HEK293T (cell line): ENCODE data around the gene SPRR2B.

Source experiments
- ARNT ChIP-seq: fragments of 450-650 bp; IDR thresholded peaks from 2 replicates; pipeline ENCODE4 v1.6.1; 2017; ENCODE audit warnings: mild to moderate bottlenecking
- BHLHE40 ChIP-seq: fragments of 450-650 bp; IDR thresholded peaks from 2 replicates; pipeline ENCODE4 v1.6.1; 2016; ENCODE audit warnings: mild to moderate bottlenecking, moderate library complexity, borderline replicate concordance
- CTBP1 ChIP-seq: fragments of 450-650 bp; IDR thresholded peaks from 2 replicates; pipeline ENCODE4 v1.6.1; 2016; ENCODE audit warnings: borderline replicate concordance
- FOXA1 ChIP-seq: fragments of 450-650 bp; IDR thresholded peaks from 2 replicates; pipeline ENCODE4 v1.6.1; 2016; ENCODE audit warnings: mild to moderate bottlenecking
- FOXK2 ChIP-seq: fragments of 450-650 bp; IDR thresholded peaks from 2 replicates; pipeline ENCODE4 v1.6.1; 2016; ENCODE audit warnings: mild to moderate bottlenecking
- FOXM1 ChIP-seq: fragments of 450-650 bp; IDR thresholded peaks from 2 replicates; pipeline ENCODE4 v1.6.1; 2017; ENCODE audit warnings: mild to moderate bottlenecking, borderline replicate concordance
- L3MBTL2 ChIP-seq: fragments of 450-650 bp; conservative IDR thresholded peaks from 2 replicates; pipeline ENCODE4 v1.6.1; 2016; ENCODE audit warnings: mild to moderate bottlenecking
- LEF1 ChIP-seq: fragments of 450-650 bp; IDR thresholded peaks from 2 replicates; pipeline ENCODE4 v1.6.1; 2017; ENCODE audit warnings: mild to moderate bottlenecking, borderline replicate concordance
- SP1 ChIP-seq: fragments of 450-650 bp; IDR thresholded peaks from 2 replicates; pipeline ENCODE4 v1.6.1; 2017
- SUZ12 ChIP-seq: fragments of 450-650 bp; IDR thresholded peaks from 2 replicates; pipeline ENCODE4 v1.6.1; 2016; ENCODE audit warnings: mild to moderate bottlenecking
- TARDBP ChIP-seq: fragments of 450-650 bp; IDR thresholded peaks from 2 replicates; pipeline ENCODE4 v1.6.1; 2016
- ZNF384 ChIP-seq: fragments of 450-650 bp; IDR thresholded peaks from 2 replicates; pipeline ENCODE4 v1.6.1; 2016

DNA sequence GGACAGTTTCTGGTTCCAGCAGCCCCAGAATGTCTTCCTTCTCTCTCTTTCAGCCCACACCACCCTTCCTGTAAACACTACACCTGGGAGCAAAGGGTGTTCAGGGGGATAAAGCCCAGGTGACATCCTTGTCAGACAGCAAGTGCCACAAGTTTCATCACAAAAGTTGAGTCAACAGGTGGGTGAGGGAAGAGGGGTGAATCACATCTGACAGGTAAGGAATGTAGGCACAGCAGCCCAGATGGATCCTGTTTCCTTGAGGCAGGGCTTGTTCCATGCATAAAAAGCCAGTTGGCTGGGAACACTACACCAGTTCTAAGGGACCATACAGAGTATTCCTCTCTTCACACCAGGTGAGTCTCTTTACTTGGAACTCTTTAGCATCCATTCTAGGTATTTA is 40.5 kb downstream of the SPRR2B start, which contains the start of gene SPRR1B:
- TF ChIP-seq SP1 (no peak), L3MBTL2 (no peak), BHLHE40 (no peak), FOXA1 (no peak), SUZ12 (no peak), TARDBP (no peak), FOXM1 (no peak), CTBP1 (no peak), FOXK2 (no peak), ZNF384 (no peak), LEF1 (no peak), ARNT (no peak)
